Neutrophil (primary cell): Measurements from ENCODE around the gene ZNF223.

Experiments
- H3K27ac ChIP-seq: fragments of 200-600 bp; sonication (generic); 2 replicates; pipeline ENCODE4 v1.5.1; 2016; ENCODE audit warnings: mild to moderate bottlenecking, moderate library complexity
- H3K27me3 ChIP-seq: fragments of 200-600 bp; sonication (generic); 2 replicates; pipeline ENCODE4 v1.6.0; 2016; ENCODE audit warnings: mild to moderate bottlenecking
- H3K36me3 ChIP-seq: fragments of 200-600 bp; sonication (generic); 2 replicates; pipeline ENCODE4 v1.5.1; 2017
- H3K4me1 ChIP-seq, 2 experiments: fragments of 200-600 bp in 1 of 2; sonication (generic) in 1 of 2; 1 replicate in 1 of 2; 2 replicates in 1 of 2; pipeline versions ENCODE4 v1.5.1 to v1.6.1; 2013 to 2016; ENCODE audit warnings: low read depth in 1 of 2, low read length in 1 of 2, mild to moderate bottlenecking in 1 of 2, moderate library complexity in 1 of 2; ENCODE audit not compliant: control insufficient read depth in 1 of 2, insufficient read depth in 1 of 2
- H3K4me3 ChIP-seq, 2 experiments: fragments of 200-600 bp in 1 of 2; sonication (generic) in 1 of 2; 1 replicate in 1 of 2; 2 replicates in 1 of 2; pipeline ENCODE4 v1.5.1; 2013 to 2016; ENCODE audit warnings: low read depth in 1 of 2, low read length in 1 of 2, mild to moderate bottlenecking in 1 of 2, moderate library complexity in 1 of 2
- H3K9me3 ChIP-seq: fragments of 200-600 bp; sonication (generic); 2 replicates; pipeline ENCODE4 v1.5.1; 2016
- TF ChIP-seq, protein P1 (sequence below): fragments of 200-600 bp; sonication (generic); IDR thresholded peaks from 2 replicates; pipeline ENCODE4 v1.5.1; 2016; ENCODE audit warnings: antibody characterized with exemption

ZNF223 gene

GRCh38 chr19:44113784-44114390 is 62.1 kb downstream of the ZNF223 start:
- TF ChIP-seq, protein P1, sequence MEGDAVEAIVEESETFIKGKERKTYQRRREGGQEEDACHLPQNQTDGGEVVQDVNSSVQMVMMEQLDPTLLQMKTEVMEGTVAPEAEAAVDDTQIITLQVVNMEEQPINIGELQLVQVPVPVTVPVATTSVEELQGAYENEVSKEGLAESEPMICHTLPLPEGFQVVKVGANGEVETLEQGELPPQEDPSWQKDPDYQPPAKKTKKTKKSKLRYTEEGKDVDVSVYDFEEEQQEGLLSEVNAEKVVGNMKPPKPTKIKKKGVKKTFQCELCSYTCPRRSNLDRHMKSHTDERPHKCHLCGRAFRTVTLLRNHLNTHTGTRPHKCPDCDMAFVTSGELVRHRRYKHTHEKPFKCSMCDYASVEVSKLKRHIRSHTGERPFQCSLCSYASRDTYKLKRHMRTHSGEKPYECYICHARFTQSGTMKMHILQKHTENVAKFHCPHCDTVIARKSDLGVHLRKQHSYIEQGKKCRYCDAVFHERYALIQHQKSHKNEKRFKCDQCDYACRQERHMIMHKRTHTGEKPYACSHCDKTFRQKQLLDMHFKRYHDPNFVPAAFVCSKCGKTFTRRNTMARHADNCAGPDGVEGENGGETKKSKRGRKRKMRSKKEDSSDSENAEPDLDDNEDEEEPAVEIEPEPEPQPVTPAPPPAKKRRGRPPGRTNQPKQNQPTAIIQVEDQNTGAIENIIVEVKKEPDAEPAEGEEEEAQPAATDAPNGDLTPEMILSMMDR, result no peak

More at GRCh38 chr19:44113784-44114390, 62.1 kb downstream of the ZNF223 start:
- H3K4me3 ChIP-seq, result peak overlapping the region; percentile 69 to 76
- peaks cover 16 to 18% of the 10 kb centered on the region in 2 experiments for H3K4me1 ChIP-seq
- H3K9me3 ChIP-seq, result no peaks in the 10 kb centered on the region
- no peaks in the 10 kb centered on the region for H3K27me3 ChIP-seq
- H3K27ac ChIP-seq, result peak overlapping the region; percentile 36
- peaks cover 22% of the 10 kb centered on the region for H3K36me3 ChIP-seq
